Ishikawa (cell line): ENCODE data around the gene ERCC5.

Experiments
- CEBPB ChIP-seq: IDR thresholded peaks from 2 replicates; pipeline ENCODE4 v1.6.1; 2012
- CREB1 ChIP-seq: IDR thresholded peaks from 2 replicates; pipeline ENCODE4 v1.6.1; 2012; ENCODE audit warnings: low read depth
- EGR1 ChIP-seq: IDR thresholded peaks from 2 replicates; pipeline ENCODE4 v1.6.1; 2012
- EP300 ChIP-seq: IDR thresholded peaks from 2 replicates; pipeline ENCODE4 v1.6.1; 2012; ENCODE audit warnings: borderline replicate concordance
- FOXM1 ChIP-seq: IDR thresholded peaks from 2 replicates; pipeline ENCODE4 v1.6.1; 2012; ENCODE audit warnings: low read depth, borderline replicate concordance
- MAX ChIP-seq: IDR thresholded peaks from 2 replicates; pipeline ENCODE4 v1.6.1; 2012
- RAD21 ChIP-seq: IDR thresholded peaks from 2 replicates; pipeline ENCODE4 v1.6.1; 2012; ENCODE audit warnings: low read depth
- REST ChIP-seq: IDR thresholded peaks from 2 replicates; pipeline ENCODE4 v1.6.1; 2012; ENCODE audit warnings: low read depth, mild to moderate bottlenecking
- TAF1 ChIP-seq: IDR thresholded peaks from 2 replicates; pipeline ENCODE4 v1.6.1; 2012; ENCODE audit warnings: low read depth, mild to moderate bottlenecking
- TCF12 ChIP-seq: IDR thresholded peaks from 2 replicates; pipeline ENCODE4 v1.6.1; 2012; ENCODE audit warnings: low read depth
- YY1 ChIP-seq: IDR thresholded peaks from 2 replicates; pipeline ENCODE4 v1.6.1; 2012; ENCODE audit warnings: low read depth
- TF ChIP-seq, protein P1 (sequence below): IDR thresholded peaks from 2 replicates; pipeline ENCODE4 v1.6.1; 2012

- no peak for TF ChIP-seq MAX
- no peak for TF ChIP-seq REST
- TF ChIP-seq YY1: no peak
- no peak for TF ChIP-seq TCF12
- no peak for TF ChIP-seq TAF1
- TF ChIP-seq, protein P1, sequence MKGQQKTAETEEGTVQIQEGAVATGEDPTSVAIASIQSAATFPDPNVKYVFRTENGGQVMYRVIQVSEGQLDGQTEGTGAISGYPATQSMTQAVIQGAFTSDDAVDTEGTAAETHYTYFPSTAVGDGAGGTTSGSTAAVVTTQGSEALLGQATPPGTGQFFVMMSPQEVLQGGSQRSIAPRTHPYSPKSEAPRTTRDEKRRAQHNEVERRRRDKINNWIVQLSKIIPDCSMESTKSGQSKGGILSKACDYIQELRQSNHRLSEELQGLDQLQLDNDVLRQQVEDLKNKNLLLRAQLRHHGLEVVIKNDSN: no peak
- TF ChIP-seq RAD21: no peak
- no peak for TF ChIP-seq EP300
- no peak for TF ChIP-seq EGR1
- TF ChIP-seq CREB1: no peak
- TF ChIP-seq CEBPB: no peak
- TF ChIP-seq FOXM1: no peak
Observed at GRCh38 chr13:102862624-102863210, 16.9 kb downstream of the ERCC5 start.
